Fibroblast of the aortic adventitia (primary cell): ENCODE measurements around the gene VWA1. TPM values are rescaled to one million over a fixed set of nuclear protein-coding genes. Genes with fewer than 3 reads are reported as not detected.

Experiments used
- DNase-seq: peaks from one replicate; pipeline ENCODE4 v3.0.0-alpha.2; 2010; ENCODE audit warnings: low read depth
- H3K4me3 ChIP-seq: 2 replicates; pipeline ENCODE4 v1.5.1; 2011; ENCODE audit warnings: low read depth, mild to moderate bottlenecking, control low read depth, low read length, moderate library complexity
- total RNA-seq: library from RNA; depleted of rRNA; stranded (reverse); fragments of >200 nt; gene quantifications from 2 replicates; pipeline ENCODE4 v1.2.3, GENCODE V29; 2012; ENCODE audit warnings: low replicate concordance
- TF ChIP-seq, protein P1 (sequence below): IDR thresholded peaks from 2 replicates; pipeline ENCODE4 v1.5.1; 2011; ENCODE audit warnings: mild to moderate bottlenecking, low read length, control low read depth, inconsistent platforms; ENCODE audit not compliant: insufficient read depth

The VWA1 gene
- total RNA-seq, 1 donor = 1.8 TPM

DNA sequence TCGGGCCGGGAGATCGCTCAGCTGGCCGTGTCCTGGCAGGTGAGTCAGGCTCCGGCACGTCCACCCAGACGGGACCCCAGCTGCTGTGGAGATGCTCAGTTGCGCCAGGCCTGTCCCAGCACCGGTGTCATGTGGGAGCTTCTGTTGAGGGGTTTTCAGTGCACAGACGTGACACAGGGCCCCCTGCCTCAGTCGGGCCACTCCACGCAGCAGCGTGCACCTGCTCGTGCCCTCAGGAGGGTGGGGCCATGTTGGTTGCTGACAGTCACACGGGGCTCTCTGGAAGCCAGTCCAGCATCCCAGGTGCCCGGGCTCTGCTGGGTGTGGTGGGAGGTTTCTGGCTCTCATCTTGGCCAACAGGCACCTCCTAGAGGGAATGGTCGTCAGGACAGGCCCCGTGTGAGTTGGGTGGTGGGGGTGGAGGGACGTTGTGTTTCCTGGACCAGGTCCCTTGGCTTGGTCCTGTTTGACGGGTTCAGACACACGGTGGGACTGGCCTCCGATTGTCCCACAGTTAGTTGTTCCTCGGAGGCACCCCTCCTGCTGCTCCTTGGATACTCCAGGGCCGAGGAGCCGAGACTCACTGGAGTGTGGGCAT is 55.2 kb downstream of the VWA1 start:
- DNase-seq = no peak
- TF ChIP-seq, protein P1, sequence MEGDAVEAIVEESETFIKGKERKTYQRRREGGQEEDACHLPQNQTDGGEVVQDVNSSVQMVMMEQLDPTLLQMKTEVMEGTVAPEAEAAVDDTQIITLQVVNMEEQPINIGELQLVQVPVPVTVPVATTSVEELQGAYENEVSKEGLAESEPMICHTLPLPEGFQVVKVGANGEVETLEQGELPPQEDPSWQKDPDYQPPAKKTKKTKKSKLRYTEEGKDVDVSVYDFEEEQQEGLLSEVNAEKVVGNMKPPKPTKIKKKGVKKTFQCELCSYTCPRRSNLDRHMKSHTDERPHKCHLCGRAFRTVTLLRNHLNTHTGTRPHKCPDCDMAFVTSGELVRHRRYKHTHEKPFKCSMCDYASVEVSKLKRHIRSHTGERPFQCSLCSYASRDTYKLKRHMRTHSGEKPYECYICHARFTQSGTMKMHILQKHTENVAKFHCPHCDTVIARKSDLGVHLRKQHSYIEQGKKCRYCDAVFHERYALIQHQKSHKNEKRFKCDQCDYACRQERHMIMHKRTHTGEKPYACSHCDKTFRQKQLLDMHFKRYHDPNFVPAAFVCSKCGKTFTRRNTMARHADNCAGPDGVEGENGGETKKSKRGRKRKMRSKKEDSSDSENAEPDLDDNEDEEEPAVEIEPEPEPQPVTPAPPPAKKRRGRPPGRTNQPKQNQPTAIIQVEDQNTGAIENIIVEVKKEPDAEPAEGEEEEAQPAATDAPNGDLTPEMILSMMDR = no peak

DNA sequence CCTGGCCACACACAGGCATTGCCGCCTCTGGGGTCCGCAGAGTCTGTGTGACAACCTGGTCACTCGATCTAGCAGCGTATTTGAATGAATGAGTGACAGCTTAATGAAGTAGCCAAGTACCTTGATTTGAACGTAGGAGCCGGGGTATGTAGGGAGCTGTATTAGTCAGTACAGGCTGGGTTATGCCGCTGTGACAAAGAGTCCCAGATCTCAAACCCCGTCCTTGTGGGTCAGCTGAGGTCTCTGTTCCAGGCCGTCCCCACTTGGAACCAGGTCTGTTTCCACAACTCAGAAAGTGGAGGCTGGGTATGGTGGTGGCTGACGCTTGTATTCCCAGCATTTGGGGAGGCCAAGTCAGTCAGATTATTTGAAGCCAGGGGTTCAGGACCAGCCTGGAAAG is 56.1 kb downstream of the VWA1 start:
- DNase-seq = no peak
- H3K4me3 ChIP-seq = no peak overlapping the region
- TF ChIP-seq, protein P1 = no peak

More for the DNA sequence above, 55.2 kb downstream of the VWA1 start:
- no peak overlapping the region for H3K4me3 ChIP-seq

Other genes starting within 250 kb of the VWA1 start
- gene TNFRSF18, start 229.1 kb upstream of the VWA1 start, total RNA-seq = not detected in 2 replicates
- 0.65 TPM in 1 of 2 replicates, not detected in the other for gene TNFRSF4, start 221.5 kb upstream of the VWA1 start, total RNA-seq
- gene SDF4, start 203.7 kb upstream of the VWA1 start, total RNA-seq = 91.6 and 126 TPM in 2 replicates
- 24.7 and 37.1 TPM in 2 replicates for gene B3GALT6, start 203.5 kb upstream of the VWA1 start, total RNA-seq
- 0.65 and 1.4 TPM in 2 replicates for gene C1QTNF12, start 189.0 kb upstream of the VWA1 start, total RNA-seq
- 19.9 and 35.3 TPM in 2 replicates for gene UBE2J2, start 161.8 kb upstream of the VWA1 start, total RNA-seq
- gene SCNN1D, start 155.3 kb upstream of the VWA1 start, total RNA-seq = 0.54 and 0.74 TPM in 2 replicates
- 43.2 and 106 TPM in 2 replicates for gene ACAP3, start 127.8 kb upstream of the VWA1 start, total RNA-seq
- gene PUSL1, start 127.1 kb upstream of the VWA1 start, total RNA-seq = 21.3 and 25.9 TPM in 2 replicates
- 35.0 and 53.1 TPM in 2 replicates for gene INTS11, start 111.0 kb upstream of the VWA1 start, total RNA-seq
- 9.4 and 17.7 TPM in 2 replicates for gene CPTP, start 110.9 kb upstream of the VWA1 start, total RNA-seq
- gene TAS1R3, start 104.4 kb upstream of the VWA1 start, total RNA-seq = 0.09 and 0.57 TPM in 2 replicates
- 31.3 and 89.0 TPM in 2 replicates for gene DVL1, start 86.3 kb upstream of the VWA1 start, total RNA-seq
- 367 and 605 TPM in 2 replicates for gene MXRA8, start 77.1 kb upstream of the VWA1 start, total RNA-seq
- gene AURKAIP1, start 60.5 kb upstream of the VWA1 start, total RNA-seq = 71.1 and 82.0 TPM in 2 replicates
- gene CCNL2, start 36.4 kb upstream of the VWA1 start, total RNA-seq = 102 and 133 TPM in 2 replicates
- gene MRPL20, start 28.4 kb upstream of the VWA1 start, total RNA-seq = 104 and 123 TPM in 2 replicates
- 1.7 and 2.4 TPM in 2 replicates for gene ANKRD65, start 14.4 kb upstream of the VWA1 start, total RNA-seq
- gene ATAD3C, start 14.0 kb downstream of the VWA1 start, total RNA-seq = under 0.01 TPM in 1 of 2 replicates, not detected in the other
- gene ATAD3B, start 36.1 kb downstream of the VWA1 start, total RNA-seq = 5.2 and 15.7 TPM in 2 replicates
- 28.0 and 35.6 TPM in 2 replicates for gene ATAD3A, start 76.5 kb downstream of the VWA1 start, total RNA-seq
- 0.82 and 3.6 TPM in 2 replicates for gene TMEM240, start 104.9 kb downstream of the VWA1 start, total RNA-seq
- gene SSU72, start 139.2 kb downstream of the VWA1 start, total RNA-seq = 42.8 and 78.2 TPM in 2 replicates
- gene FNDC10, start 164.4 kb downstream of the VWA1 start, total RNA-seq = 4.5 and 5.9 TPM in 2 replicates
- gene MIB2, start 179.8 kb downstream of the VWA1 start, total RNA-seq = 37.7 and 62.1 TPM in 2 replicates
- gene MMP23B, start 196.5 kb downstream of the VWA1 start, total RNA-seq = 13.5 and 35.2 TPM in 2 replicates
- gene CDK11B, start 223.3 kb downstream of the VWA1 start, total RNA-seq = 10.5 and 21.6 TPM in 2 replicates